Keratinocyte (primary cell): Measurements from ENCODE around the gene AJM1.

Experiments
- EZH2 ChIP-seq: IDR thresholded peaks from one replicate; pipeline ENCODE4 v1.6.1; 2012; ENCODE audit warnings: inconsistent platforms, mild to moderate bottlenecking, low read length, moderate library complexity
- TF ChIP-seq, protein P1 (sequence below), 3 experiments: IDR thresholded peaks in 1 of 3; conservative IDR thresholded peaks in 1 of 3; optimal IDR thresholded peaks in 1 of 3; 2 replicates in 2 of 3; 3 replicates in 1 of 3; pipeline versions ENCODE3 to v1.5.1; 2011; ENCODE audit warnings: low read length in 3 of 3, mild to moderate bottlenecking in 3 of 3, moderate library complexity in 2 of 3, control low read depth in 1 of 3, inconsistent platforms in 1 of 3; ENCODE audit not compliant: insufficient read depth in 2 of 3; ENCODE audit errors: extremely low read depth in 1 of 3

DNA sequence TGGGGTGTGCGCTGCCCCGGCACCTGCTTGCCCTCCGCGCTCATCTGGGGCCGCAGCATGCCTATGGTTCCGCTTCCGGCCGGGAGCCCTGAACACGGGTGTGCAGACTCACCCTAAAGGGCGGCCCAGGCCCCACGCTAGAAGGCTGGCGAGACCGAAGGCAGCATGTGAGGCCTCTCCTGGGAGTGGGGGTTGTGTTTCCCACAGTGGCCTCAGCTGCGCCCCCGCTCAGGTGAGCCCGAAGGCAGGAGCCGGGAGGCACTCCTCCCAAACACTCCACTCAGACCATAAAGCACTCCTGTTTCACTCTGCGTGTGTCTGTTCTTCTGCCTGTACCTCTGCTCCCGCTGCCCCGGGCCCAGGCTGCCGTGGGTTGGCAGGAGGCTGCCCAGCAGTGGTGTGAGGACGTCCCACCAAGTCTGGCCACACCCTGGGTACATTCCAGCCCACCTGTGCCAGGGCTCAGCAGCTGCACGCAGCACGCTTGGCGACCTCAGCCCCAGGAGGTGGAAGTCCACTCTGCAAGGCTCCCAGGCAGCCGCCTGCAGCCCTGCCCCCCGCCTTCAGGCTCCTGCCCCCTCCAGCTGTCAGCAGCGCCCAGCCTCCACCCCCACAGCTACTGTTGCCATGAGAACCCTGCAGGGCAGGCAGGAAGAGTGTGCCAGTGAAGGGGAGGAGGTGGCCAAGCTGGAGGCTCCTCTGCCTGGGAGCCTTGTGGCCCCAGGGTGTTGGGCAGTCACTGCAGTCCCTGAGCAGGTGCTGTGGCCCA is 1.2 kb upstream of the AJM1 start:
- TF ChIP-seq EZH2, result no peak
- TF ChIP-seq, protein P1, sequence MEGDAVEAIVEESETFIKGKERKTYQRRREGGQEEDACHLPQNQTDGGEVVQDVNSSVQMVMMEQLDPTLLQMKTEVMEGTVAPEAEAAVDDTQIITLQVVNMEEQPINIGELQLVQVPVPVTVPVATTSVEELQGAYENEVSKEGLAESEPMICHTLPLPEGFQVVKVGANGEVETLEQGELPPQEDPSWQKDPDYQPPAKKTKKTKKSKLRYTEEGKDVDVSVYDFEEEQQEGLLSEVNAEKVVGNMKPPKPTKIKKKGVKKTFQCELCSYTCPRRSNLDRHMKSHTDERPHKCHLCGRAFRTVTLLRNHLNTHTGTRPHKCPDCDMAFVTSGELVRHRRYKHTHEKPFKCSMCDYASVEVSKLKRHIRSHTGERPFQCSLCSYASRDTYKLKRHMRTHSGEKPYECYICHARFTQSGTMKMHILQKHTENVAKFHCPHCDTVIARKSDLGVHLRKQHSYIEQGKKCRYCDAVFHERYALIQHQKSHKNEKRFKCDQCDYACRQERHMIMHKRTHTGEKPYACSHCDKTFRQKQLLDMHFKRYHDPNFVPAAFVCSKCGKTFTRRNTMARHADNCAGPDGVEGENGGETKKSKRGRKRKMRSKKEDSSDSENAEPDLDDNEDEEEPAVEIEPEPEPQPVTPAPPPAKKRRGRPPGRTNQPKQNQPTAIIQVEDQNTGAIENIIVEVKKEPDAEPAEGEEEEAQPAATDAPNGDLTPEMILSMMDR (optimal IDR thresholded peaks at IDR 0.05 in 1 of 3, IDR thresholded peaks at IDR 0.05 in 1 of 3, conservative IDR thresholded peaks at IDR 0.05 in 1 of 3; ENCODE audit: extremely low read depth in 1 of 3, insufficient read depth in 2 of 3, low read length in 3 of 3), result no peak
